ENCODE results near the gene TMEM186. TPM values are rescaled to one million over a fixed set of nuclear protein-coding genes. Genes with fewer than 3 reads are reported as not detected.

Gene TMEM186
- 4.4 and 6.0 TPM in 2 replicates for total RNA-seq

GRCh38 chr16:8797364-8798173 is at the start of gene TMEM186, which contains the start of gene PMM2:
Gene TMEM186 (minus strand): TSS chr16:8797639. CDS start chr16:8797614, 25 bp downstream.
Gene PMM2 (plus strand): TSS chr16:8797839. CDS start chr16:8797883, 44 bp downstream.

Other genes with a start within 250 kb of the TMEM186 start
- gene TMEM114, start 207.1 kb downstream of the TMEM186 start, total RNA-seq, result not detected in 2 replicates
- gene METTL22, start 175.9 kb downstream of the TMEM186 start, total RNA-seq, result 13.4 and 14.5 TPM in 2 replicates
- gene ABAT, start 123.0 kb downstream of the TMEM186 start, total RNA-seq, result 0.44 and 0.53 TPM in 2 replicates
- 42.3 and 47.0 TPM in 2 replicates for gene PMM2, start 200 bp upstream of the TMEM186 start, total RNA-seq
- 87.3 and 89.3 TPM in 2 replicates for gene CARHSP1, start 71.4 kb upstream of the TMEM186 start, total RNA-seq
- gene LITAFD, start 84.7 kb upstream of the TMEM186 start, total RNA-seq, result not detected in 2 replicates
- gene USP7, start 166.3 kb upstream of the TMEM186 start, total RNA-seq, result 41.0 and 52.3 TPM in 2 replicates